Measurements from ENCODE around the gene COL4A2.

The COL4A2 gene

DNA sequence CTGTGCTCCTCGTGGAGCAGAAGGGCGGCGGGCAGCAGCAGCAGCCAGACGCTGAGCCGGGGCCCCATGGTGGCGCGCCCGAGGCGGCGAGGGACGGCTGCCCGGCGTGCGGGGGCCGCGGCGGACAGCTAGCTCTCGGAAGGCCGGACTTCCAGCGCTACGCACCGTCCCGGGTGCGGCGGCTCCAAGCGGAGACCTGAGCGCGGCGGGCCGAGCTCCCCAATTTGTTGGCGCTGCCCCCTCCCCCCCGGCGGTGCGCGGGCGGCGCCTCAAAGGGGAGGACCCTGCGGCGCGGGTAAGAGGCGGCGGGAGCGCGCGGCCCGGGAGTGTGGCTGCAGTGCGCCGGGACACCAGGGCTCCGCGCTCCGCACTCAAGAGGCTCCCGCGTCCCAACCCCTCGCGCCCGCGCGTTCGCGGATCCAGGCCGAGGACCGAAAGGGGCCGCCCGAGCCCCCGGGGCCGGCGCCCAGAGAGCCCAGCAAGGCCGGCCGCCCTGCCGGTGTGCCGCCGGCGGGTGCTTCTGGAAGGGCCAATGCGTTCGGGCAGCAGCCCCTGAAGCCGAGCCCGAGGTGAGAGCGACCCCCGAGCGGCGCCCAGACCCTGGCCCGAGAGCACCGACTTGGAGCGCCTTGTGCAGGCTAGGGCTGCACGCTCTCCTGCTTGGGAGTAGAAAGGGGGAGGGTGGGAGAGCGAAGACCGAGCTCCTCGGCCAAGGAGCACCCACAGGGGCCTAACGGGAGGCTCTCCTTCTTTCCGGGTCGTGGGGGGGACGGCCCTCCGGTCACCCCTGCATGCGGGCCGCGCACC, at the start of gene COL4A2, which contains the start of gene COL4A1:
Gene COL4A2 (plus strand): TSS at position 325 of the 807 bp plus-strand sequence. CDS start 620 bp downstream, outside the sequence.
Gene COL4A1 (minus strand): TSS at position 198 of the 807 bp plus-strand sequence. CDS start 130 bp downstream, at position 68.
- Histone ChIP-seq H3K9me3 (ENCODE audit: control insufficient read depth in 1 of 2, low read length in 2 of 2) (no peaks in the 10 kb centered on the region), H3K4me3 (ENCODE audit: low read depth in 1 of 2, low read length in 2 of 2) (peak within 1 kb of the TSS; percentile 83 to 91), H3K27me3 (ENCODE audit: low read depth, low read length) (no peaks in the 10 kb centered on the region), H3K27ac (ENCODE audit: low read length) (peak within 1 kb of the TSS; percentile 85), H3K36me3 (ENCODE audit: control insufficient read depth in 1 of 2, insufficient read depth in 2 of 2, low read length in 2 of 2) (peaks cover 0 to 6% of the 10 kb centered on the region in 2 donors), H3K4me1 (ENCODE audit: control insufficient read depth in 1 of 2, insufficient read depth in 2 of 2, low read length in 2 of 2) (peaks cover 0 to 50% of the 10 kb centered on the region in 2 donors)

DNA sequence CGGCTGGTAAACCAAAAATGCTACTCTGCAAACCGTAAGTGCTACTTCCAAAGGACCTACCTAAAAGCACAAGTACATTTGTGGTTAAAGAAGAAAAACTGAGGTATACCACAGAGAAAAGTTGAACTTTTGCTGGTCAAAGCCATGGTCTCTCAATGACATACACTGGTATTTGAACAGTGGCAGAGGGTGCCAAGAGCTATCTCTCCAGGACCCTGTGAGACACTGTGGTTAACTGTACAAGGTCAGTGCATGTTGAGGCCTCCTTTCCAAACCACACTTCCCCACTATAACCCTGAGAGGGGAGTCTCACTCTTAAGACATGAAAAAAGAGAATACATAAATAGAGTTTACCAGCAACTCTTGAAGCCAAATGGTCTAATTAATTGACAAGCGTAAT, 49.7 kb upstream of the COL4A2 start:
- Histone ChIP-seq H3K36me3 (ENCODE audit: control insufficient read depth in 1 of 2, insufficient read depth in 2 of 2, low read length in 2 of 2) (no peaks in the 10 kb centered on the region), H3K27me3 (ENCODE audit: low read depth, low read length) (no peaks in the 10 kb centered on the region), H3K27ac (ENCODE audit: low read length) (no peak overlapping the region), H3K9me3 (ENCODE audit: control insufficient read depth in 1 of 2, low read length in 2 of 2) (no peaks in the 10 kb centered on the region), H3K4me1 (ENCODE audit: control insufficient read depth in 1 of 2, insufficient read depth in 2 of 2, low read length in 2 of 2) (peaks cover 3 to 33% of the 10 kb centered on the region in 2 donors), H3K4me3 (ENCODE audit: low read depth in 1 of 2, low read length in 2 of 2) (no peak overlapping the region)

DNA sequence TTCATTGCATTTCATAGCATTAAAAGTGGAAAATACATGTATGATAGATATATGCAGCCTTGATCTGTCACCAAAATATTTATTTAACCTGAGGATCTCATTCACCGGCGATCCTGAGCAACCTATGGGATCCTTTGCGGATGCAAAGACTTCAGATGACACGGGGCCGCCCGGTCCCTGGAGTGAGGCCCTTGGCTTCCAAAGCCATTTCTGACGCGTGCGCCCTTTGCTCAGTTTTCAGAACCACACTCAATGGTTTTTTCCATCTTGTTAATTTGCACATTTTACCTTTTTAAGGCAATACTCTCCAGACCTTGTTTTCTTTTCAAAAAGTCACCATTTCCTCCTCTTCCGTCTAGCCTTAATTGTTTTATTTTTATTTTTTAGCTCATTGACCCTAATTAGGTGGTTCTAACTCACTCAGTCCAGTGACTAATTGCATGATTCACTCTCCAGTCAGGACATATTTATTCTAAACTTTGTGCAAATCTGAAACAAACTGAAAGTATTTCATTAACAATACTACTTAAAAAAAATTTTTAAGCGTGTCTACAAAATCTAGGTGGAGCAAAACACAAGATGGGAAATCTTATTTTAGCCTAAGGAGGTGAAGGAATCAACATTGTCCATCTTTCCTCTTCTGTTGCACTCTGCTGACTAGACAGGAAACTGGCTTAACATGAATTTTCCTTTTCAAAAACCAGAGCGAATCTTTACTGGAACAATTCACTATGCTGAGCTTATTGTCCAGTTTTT, 48.0 kb upstream of the COL4A2 start:
- H3K27me3 ChIP-seq (ENCODE audit: low read depth, low read length), result no peaks in the 10 kb centered on the region
- no peaks in the 10 kb centered on the region for H3K9me3 ChIP-seq (ENCODE audit: control insufficient read depth in 1 of 2, low read length in 2 of 2)
- H3K4me1 ChIP-seq (ENCODE audit: control insufficient read depth in 1 of 2, insufficient read depth in 2 of 2, low read length in 2 of 2), result peaks cover 15 to 45% of the 10 kb centered on the region in 2 donors
- peak overlapping the region; percentile 34 for H3K27ac ChIP-seq (ENCODE audit: low read length)
- H3K4me3 ChIP-seq (ENCODE audit: low read depth in 1 of 2, low read length in 2 of 2), result no peak overlapping the region
- no peaks in the 10 kb centered on the region for H3K36me3 ChIP-seq (ENCODE audit: control insufficient read depth in 1 of 2, insufficient read depth in 2 of 2, low read length in 2 of 2)

DNA sequence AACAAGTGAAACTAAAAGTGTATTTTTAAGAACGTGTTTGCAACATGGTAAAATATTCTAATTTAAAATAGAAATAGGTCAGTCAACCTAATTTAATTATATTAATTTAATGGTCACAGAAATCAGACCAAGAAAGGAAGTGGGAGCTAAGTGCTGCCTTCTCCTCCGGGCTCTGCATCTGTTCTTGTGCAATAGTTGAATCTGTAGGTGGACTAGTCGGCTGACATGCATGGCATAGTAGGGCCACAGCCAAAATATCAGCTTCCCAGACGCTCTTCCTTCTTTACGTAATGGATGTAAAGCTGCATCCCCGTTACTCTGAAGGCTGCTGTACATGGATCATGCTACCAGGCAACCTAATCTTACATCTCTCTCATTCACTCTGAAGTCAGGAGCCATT, 47.4 kb upstream of the COL4A2 start:
- Histone ChIP-seq H3K9me3 (ENCODE audit: control insufficient read depth in 1 of 2, low read length in 2 of 2) (no peaks in the 10 kb centered on the region), H3K4me1 (ENCODE audit: control insufficient read depth in 1 of 2, insufficient read depth in 2 of 2, low read length in 2 of 2) (peaks cover 16 to 49% of the 10 kb centered on the region in 2 donors), H3K36me3 (ENCODE audit: control insufficient read depth in 1 of 2, insufficient read depth in 2 of 2, low read length in 2 of 2) (no peaks in the 10 kb centered on the region), H3K27ac (ENCODE audit: low read length) (peak overlapping the region; percentile 34), H3K4me3 (ENCODE audit: low read depth in 1 of 2, low read length in 2 of 2) (no peak overlapping the region), H3K27me3 (ENCODE audit: low read depth, low read length) (no peaks in the 10 kb centered on the region)

DNA sequence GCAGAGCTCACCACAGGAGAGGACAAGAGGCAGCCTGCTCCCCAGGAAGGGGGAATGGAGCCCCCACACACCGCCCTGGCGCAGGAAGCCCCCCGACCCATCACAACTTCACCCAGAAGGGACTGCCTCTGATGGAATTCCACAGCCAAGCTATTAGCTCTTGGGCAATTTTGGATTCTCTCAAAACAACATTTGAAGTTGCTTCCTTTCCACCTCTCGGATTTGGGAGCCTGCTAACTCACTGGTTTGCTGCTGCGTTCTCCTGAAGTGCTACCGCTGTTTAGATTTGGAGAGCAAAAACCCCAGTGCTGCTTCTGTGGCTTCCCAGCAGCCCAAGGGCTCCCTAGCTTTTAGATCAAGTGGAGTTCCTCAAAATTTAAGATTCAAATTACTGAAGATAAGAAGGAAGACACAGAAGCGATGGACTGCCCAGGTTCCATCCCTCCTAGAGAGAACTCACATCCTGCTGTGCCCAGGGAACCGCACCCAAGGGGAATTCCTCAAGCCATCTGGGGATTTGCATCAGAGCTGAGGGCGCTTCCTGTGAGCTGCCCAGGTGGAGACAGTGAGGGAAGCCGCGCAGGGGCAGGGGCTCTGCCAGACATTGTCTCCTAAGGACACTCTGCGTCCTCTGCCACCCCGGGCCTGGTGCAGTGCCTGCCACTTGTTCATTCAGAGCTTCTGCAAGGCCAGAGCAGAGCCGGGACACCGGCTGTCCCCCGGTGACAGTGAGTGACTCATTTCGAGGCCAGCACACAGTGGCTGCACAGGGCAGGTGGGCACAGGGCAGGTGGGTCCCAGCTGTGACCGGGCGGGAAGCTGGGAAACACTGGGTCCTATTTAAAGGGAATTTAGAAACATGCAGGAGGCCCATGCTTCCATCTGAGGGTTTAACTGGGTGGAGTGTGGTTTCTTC, 45.7 kb upstream of the COL4A2 start:
- Histone ChIP-seq H3K9me3 (ENCODE audit: control insufficient read depth in 1 of 2, low read length in 2 of 2) (no peaks in the 10 kb centered on the region), H3K27ac (ENCODE audit: low read length) (no peak overlapping the region), H3K4me1 (ENCODE audit: control insufficient read depth in 1 of 2, insufficient read depth in 2 of 2, low read length in 2 of 2) (peaks cover 16 to 47% of the 10 kb centered on the region in 2 donors), H3K4me3 (ENCODE audit: low read depth in 1 of 2, low read length in 2 of 2) (no peak overlapping the region), H3K27me3 (ENCODE audit: low read depth, low read length) (no peaks in the 10 kb centered on the region), H3K36me3 (ENCODE audit: control insufficient read depth in 1 of 2, insufficient read depth in 2 of 2, low read length in 2 of 2) (peaks cover 0 to 3% of the 10 kb centered on the region in 2 donors)

DNA sequence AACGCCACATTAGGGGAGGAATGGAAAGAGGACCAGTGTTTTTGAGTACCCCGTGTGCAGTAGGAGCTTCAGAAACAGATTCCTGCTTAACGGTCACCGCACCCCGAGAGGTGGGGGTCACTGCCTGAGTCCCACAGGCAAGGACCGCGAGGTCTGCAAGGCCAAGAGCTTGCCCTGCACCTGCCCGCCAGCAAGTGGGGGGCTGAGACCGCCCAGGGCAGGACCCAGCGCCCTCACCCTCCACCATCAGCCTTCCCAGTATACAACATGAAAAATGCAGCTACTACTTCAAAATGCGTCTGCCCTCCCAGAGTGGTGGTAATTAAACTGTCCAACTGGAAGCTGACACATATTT, 45.0 kb upstream of the COL4A2 start:
- H3K4me1 ChIP-seq (ENCODE audit: control insufficient read depth in 1 of 2, insufficient read depth in 2 of 2, low read length in 2 of 2), result peaks cover 16 to 47% of the 10 kb centered on the region in 2 donors
- no peaks in the 10 kb centered on the region for H3K9me3 ChIP-seq (ENCODE audit: control insufficient read depth in 1 of 2, low read length in 2 of 2)
- peak overlapping the region; percentile 67 for H3K27ac ChIP-seq (ENCODE audit: low read length)
- H3K27me3 ChIP-seq (ENCODE audit: low read depth, low read length), result no peaks in the 10 kb centered on the region
- no peak overlapping the region for H3K4me3 ChIP-seq (ENCODE audit: low read depth in 1 of 2, low read length in 2 of 2)
- peaks cover 0 to 3% of the 10 kb centered on the region in 2 donors for H3K36me3 ChIP-seq (ENCODE audit: control insufficient read depth in 1 of 2, insufficient read depth in 2 of 2, low read length in 2 of 2)

DNA sequence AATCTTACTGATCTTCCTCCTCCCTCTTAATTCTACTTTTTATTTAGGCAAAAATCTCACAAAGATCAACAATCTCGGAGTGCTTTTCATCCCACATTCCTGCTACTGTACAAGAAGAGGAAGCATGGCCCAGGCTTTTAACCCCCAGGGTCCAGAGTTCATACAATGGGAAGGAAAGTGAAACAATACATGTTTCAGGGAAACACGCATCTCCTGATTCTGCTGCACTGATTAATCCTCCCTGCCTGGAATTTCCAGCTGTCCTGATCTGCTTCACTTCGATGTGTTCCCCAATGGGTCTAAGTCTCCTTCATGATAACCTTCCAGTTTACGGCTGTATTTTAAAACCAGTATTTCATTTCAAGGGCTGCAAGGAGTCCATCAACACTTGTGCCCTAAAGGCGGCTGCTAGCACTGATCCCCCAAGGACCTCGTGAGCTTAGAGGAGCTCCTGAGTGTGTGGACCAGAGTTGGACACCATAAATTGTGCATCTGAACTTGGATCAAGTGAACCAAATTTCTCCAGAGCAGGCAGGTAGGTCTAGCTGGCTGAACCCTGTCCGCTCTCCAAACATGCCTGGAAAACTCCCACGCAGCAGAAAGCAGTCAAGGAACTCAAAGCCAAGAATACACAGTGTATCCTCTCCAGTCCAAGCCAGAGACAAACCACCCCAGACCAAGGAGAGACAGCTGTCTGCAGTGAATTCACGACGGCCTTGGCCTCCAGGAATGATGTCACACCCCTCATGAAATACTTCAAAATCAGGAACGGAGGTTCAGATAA, 44.4 kb upstream of the COL4A2 start:
- H3K27ac ChIP-seq (ENCODE audit: low read length), result peak overlapping the region; percentile 67
- no peaks in the 10 kb centered on the region for H3K9me3 ChIP-seq (ENCODE audit: control insufficient read depth in 1 of 2, low read length in 2 of 2)
- H3K27me3 ChIP-seq (ENCODE audit: low read depth, low read length), result no peaks in the 10 kb centered on the region
- H3K4me3 ChIP-seq (ENCODE audit: low read depth in 1 of 2, low read length in 2 of 2), result no peak overlapping the region
- H3K4me1 ChIP-seq (ENCODE audit: control insufficient read depth in 1 of 2, insufficient read depth in 2 of 2, low read length in 2 of 2), result peaks cover 16 to 50% of the 10 kb centered on the region in 2 donors
- H3K36me3 ChIP-seq (ENCODE audit: control insufficient read depth in 1 of 2, insufficient read depth in 2 of 2, low read length in 2 of 2), result peaks cover 0 to 3% of the 10 kb centered on the region in 2 donors

DNA sequence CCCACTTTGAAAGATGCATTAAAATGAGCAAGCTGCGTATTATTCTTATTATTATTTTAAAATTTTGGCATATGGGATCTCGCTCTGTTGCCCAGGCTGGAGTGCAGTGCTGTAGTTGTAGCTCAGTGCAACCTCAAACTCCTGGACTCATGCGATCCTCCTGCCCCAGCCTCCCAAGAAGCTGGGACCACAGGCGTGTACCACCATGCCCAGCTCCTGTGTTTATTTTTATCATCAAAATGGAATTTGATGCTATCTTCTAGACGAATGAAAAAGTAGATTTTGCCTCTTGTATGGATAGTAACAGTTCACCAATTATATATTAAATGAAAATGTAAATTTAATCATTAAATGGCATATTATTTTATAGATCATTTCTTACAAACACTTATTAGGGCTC, 43.7 kb upstream of the COL4A2 start:
- Histone ChIP-seq H3K36me3 (ENCODE audit: control insufficient read depth in 1 of 2, insufficient read depth in 2 of 2, low read length in 2 of 2) (peaks cover 0 to 3% of the 10 kb centered on the region in 2 donors), H3K9me3 (ENCODE audit: control insufficient read depth in 1 of 2, low read length in 2 of 2) (no peaks in the 10 kb centered on the region), H3K4me3 (ENCODE audit: low read depth in 1 of 2, low read length in 2 of 2) (no peak overlapping the region), H3K4me1 (ENCODE audit: control insufficient read depth in 1 of 2, insufficient read depth in 2 of 2, low read length in 2 of 2) (peaks cover 16 to 55% of the 10 kb centered on the region in 2 donors), H3K27ac (ENCODE audit: low read length) (no peak overlapping the region), H3K27me3 (ENCODE audit: low read depth, low read length) (no peaks in the 10 kb centered on the region)

DNA sequence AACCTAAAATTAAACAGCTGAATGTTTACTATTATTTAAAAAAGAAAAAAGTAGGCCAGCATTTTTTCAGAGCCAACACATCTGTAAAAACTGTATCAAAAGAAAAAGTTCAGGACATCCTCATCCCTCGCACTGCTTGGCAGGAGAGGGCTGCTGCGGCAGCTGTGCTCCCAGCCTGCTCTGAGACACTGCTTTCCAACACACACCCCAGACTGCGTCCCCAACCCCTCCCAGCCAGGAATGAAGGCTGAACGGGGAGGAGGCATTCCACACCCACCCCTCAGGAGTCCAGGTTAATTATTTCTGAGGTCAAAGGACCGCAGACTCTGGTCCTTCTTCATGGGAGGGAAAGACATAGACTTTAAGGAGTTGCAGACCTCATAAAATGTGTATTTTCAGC, 43.2 kb upstream of the COL4A2 start:
- Histone ChIP-seq H3K27ac (ENCODE audit: low read length) (no peak overlapping the region), H3K4me3 (ENCODE audit: low read depth in 1 of 2, low read length in 2 of 2) (no peak overlapping the region), H3K27me3 (ENCODE audit: low read depth, low read length) (no peaks in the 10 kb centered on the region), H3K4me1 (ENCODE audit: control insufficient read depth in 1 of 2, insufficient read depth in 2 of 2, low read length in 2 of 2) (peaks cover 16 to 58% of the 10 kb centered on the region in 2 donors), H3K9me3 (ENCODE audit: control insufficient read depth in 1 of 2, low read length in 2 of 2) (no peaks in the 10 kb centered on the region), H3K36me3 (ENCODE audit: control insufficient read depth in 1 of 2, insufficient read depth in 2 of 2, low read length in 2 of 2) (peaks cover 0 to 3% of the 10 kb centered on the region in 2 donors)

DNA sequence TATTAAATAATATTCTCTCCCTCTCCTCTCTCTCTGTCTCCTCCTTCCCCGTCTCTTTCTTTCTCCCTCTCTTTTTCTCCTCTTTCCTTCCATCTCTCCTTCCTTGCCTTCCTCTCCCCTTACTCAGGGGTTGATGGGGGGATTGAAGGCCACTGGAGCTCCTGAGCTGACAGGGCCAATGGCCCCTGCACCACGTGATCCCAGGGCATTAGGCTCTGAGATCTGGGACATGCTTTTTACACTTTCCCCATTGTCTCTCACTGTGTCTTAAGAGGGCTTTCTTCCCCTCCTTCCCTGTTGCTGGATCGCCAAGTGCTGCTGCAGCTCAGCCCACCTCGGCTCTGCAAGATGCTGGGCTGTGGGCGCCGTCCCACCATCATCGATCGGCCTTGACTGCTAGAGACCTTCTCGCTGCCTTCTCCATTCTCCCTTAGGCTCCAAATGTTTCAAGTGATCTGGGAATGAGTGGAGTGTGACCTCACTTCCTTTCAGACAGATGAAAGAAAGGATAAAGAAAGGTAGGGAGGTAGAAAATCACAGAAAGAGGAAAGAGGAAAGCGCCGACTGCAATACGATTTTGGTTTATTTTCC, 42.3 kb upstream of the COL4A2 start:
- Histone ChIP-seq H3K4me1 (ENCODE audit: control insufficient read depth in 1 of 2, insufficient read depth in 2 of 2, low read length in 2 of 2) (peaks cover 14 to 63% of the 10 kb centered on the region in 2 donors), H3K4me3 (ENCODE audit: low read depth in 1 of 2, low read length in 2 of 2) (no peak overlapping the region), H3K36me3 (ENCODE audit: control insufficient read depth in 1 of 2, insufficient read depth in 2 of 2, low read length in 2 of 2) (peaks cover 0 to 3% of the 10 kb centered on the region in 2 donors), H3K27ac (ENCODE audit: low read length) (peak overlapping the region; percentile 48), H3K27me3 (ENCODE audit: low read depth, low read length) (no peaks in the 10 kb centered on the region), H3K9me3 (ENCODE audit: control insufficient read depth in 1 of 2, low read length in 2 of 2) (no peaks in the 10 kb centered on the region)
